Measurements from ENCODE around the gene PITPNM3.

The PITPNM3 gene

GRCh38 chr17:6530324-6530920 lies 25.9 kb downstream of the PITPNM3 start:
- Histone ChIP-seq H3K36me3 (ENCODE audit: insufficient read depth, low read length) (no peaks in the 10 kb centered on the region), H2AFZ (ENCODE audit: low read length) (no peak overlapping the region), H3K9me3 (ENCODE audit: insufficient read depth, low read depth, low read length) (no peaks in the 10 kb centered on the region), H3K9me2 (replicated peaks; ENCODE audit: low read depth, low read length) (no peaks in the 10 kb centered on the region), H3K27me3 (ENCODE audit: insufficient read depth, low read length, poor library complexity, severe bottlenecking) (no peaks in the 10 kb centered on the region), H3K9ac (ENCODE audit: low read depth, low read length, poor library complexity, severe bottlenecking) (no peak overlapping the region), H4K20me1 (ENCODE audit: insufficient read depth, low read length, poor library complexity, severe bottlenecking) (no peaks in the 10 kb centered on the region), H3K79me2 (ENCODE audit: insufficient read depth, low read length) (no peaks in the 10 kb centered on the region), H3F3A (ENCODE audit: low read depth) (no peaks in the 10 kb centered on the region), H3K4me2 (ENCODE audit: low read depth, low read length, poor library complexity, severe bottlenecking) (no peak overlapping the region), H3K4me3 (ENCODE audit: low read length, poor library complexity, severe bottlenecking) (no peak overlapping the region), H3K4me1 (ENCODE audit: insufficient read depth, low read length, poor library complexity, severe bottlenecking) (no peaks in the 10 kb centered on the region)
- TF ChIP-seq CTCF (conservative IDR thresholded peaks at IDR 0.05; ENCODE audit: low read length) (no peak), EZH2phosphoT487 (IDR thresholded peaks at IDR 0.05; ENCODE audit: borderline replicate concordance) (no peak)

DNA sequence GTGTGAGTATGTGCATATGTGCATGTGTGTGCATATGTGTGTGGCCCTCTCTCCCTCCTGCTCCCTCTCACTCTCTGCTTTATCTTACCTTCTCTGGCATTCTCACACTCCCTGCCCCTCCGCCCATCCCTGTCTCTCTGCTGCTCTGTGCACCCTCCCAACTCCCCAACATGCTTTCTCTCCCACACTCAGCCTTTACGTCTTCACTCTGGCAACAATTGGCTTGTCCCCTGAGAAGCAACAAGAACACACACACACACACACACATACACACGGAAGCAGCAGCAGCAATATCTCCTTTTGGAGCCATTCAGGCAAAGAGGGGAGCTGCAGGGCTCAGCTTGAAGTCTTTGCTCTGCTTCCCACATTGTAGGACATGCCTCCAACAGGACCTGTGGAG lies 27.8 kb downstream of the PITPNM3 start:
- Histone ChIP-seq H3K9ac (ENCODE audit: low read depth, low read length, poor library complexity, severe bottlenecking) (no peak overlapping the region), H3K27me3 (ENCODE audit: insufficient read depth, low read length, poor library complexity, severe bottlenecking) (no peaks in the 10 kb centered on the region), H3K4me1 (ENCODE audit: insufficient read depth, low read length, poor library complexity, severe bottlenecking) (no peaks in the 10 kb centered on the region), H3K4me2 (ENCODE audit: low read depth, low read length, poor library complexity, severe bottlenecking) (no peak overlapping the region), H3K4me3 (ENCODE audit: low read length, poor library complexity, severe bottlenecking) (no peak overlapping the region), H2AFZ (ENCODE audit: low read length) (no peak overlapping the region), H4K20me1 (ENCODE audit: insufficient read depth, low read length, poor library complexity, severe bottlenecking) (no peaks in the 10 kb centered on the region), H3K9me2 (replicated peaks; ENCODE audit: low read depth, low read length) (no peaks in the 10 kb centered on the region), H3K9me3 (ENCODE audit: insufficient read depth, low read depth, low read length) (no peaks in the 10 kb centered on the region), H3K79me2 (ENCODE audit: insufficient read depth, low read length) (no peaks in the 10 kb centered on the region), H3F3A (ENCODE audit: low read depth) (no peaks in the 10 kb centered on the region), H3K36me3 (ENCODE audit: insufficient read depth, low read length) (no peaks in the 10 kb centered on the region)
- TF ChIP-seq CTCF (conservative IDR thresholded peaks at IDR 0.05; ENCODE audit: low read length) = no peak
- no peak for TF ChIP-seq EZH2phosphoT487 (IDR thresholded peaks at IDR 0.05; ENCODE audit: borderline replicate concordance)

DNA sequence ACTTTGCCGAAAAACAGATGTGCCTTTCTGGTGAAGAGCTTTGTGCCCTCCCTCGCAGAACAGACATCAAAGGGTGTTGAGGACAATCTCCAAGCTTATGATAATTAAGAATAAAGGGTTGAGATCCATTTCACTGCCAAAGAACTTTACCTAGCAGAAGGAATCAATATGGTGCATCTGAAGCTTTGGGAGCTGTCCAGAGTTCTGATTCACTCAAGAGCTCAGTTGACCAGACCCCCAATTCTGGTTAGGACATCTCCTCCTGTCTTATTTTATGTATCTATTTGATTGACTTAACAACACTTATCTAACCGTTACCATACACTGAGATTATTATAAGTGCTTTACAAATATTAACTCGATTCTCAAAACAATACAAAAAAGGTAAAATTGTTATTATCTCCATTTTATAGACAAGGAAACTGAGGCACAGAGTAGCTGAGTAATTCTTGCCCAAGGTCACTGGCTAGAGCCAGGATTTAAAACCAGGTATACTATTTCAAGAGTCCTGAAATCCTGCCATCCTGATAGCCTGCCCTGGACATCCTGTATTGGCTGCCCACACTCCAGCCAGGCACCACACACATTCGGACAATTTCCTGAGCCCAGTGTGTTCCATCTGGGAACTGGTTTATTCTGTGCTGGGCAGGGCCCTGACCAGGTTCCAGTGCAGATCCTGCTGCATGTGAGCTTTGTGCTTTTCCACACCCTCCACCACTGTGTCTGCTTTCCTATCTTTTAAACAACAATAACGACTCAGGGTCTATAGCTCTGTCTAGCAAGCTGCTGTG lies 29.8 kb downstream of the PITPNM3 start:
- Histone ChIP-seq H3K79me2 (ENCODE audit: insufficient read depth, low read length) (no peaks in the 10 kb centered on the region), H3K4me1 (ENCODE audit: insufficient read depth, low read length, poor library complexity, severe bottlenecking) (no peaks in the 10 kb centered on the region), H3K36me3 (ENCODE audit: insufficient read depth, low read length) (no peaks in the 10 kb centered on the region)

More for the DNA sequence above, 29.8 kb downstream of the PITPNM3 start:
- Histone ChIP-seq H3K9ac (ENCODE audit: low read depth, low read length, poor library complexity, severe bottlenecking) (no peak overlapping the region), H3F3A (ENCODE audit: low read depth) (no peaks in the 10 kb centered on the region), H3K9me2 (replicated peaks; ENCODE audit: low read depth, low read length) (no peaks in the 10 kb centered on the region), H4K20me1 (ENCODE audit: insufficient read depth, low read length, poor library complexity, severe bottlenecking) (no peaks in the 10 kb centered on the region), H3K4me3 (ENCODE audit: low read length, poor library complexity, severe bottlenecking) (no peak overlapping the region), H2AFZ (ENCODE audit: low read length) (no peak overlapping the region), H3K9me3 (ENCODE audit: insufficient read depth, low read depth, low read length) (no peaks in the 10 kb centered on the region), H3K4me2 (ENCODE audit: low read depth, low read length, poor library complexity, severe bottlenecking) (no peak overlapping the region), H3K27me3 (ENCODE audit: insufficient read depth, low read length, poor library complexity, severe bottlenecking) (no peaks in the 10 kb centered on the region)
- no peak for TF ChIP-seq EZH2phosphoT487 (IDR thresholded peaks at IDR 0.05; ENCODE audit: borderline replicate concordance)
- no peak for TF ChIP-seq CTCF (conservative IDR thresholded peaks at IDR 0.05; ENCODE audit: low read length)

All from Loucy (cell line).